ENCODE measurements around the gene TFAP2C.

TFAP2C gene

DNA sequence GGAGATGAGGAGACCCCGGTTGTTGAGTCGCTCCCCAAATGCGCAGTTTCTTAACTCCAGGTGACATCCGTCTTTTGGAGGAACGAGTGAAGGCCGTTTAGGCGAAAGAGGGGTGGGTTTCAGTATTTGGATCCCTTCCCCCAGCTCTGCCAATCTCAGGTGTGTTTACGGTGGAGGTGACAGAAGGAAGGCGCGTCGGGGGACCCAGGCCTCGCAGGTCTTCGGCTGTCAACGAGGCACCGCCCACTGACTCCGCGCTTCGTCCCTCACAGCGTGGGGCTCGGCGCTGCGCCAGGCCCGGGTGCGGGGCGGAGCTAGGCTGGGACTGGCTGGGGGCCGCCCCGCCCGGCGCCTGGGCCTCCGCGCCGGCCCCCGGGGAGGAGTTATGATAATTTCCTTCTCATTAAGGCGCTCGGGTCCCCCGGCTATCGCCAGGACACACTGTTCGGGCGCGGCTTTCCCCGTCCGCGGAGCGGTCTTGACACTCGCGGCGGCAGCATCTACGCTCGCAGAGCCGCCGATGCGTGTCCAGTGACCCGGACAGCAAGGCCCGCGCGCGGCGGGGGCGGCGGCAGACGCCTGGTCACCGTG, at the start of gene TFAP2C:
TFAP2C (plus strand) TSS at position 434 of the 591 bp plus-strand sequence. CDS start 239 bp downstream, outside the sequence.
- in situ Hi-C loops (cut with HindIII; ENCODE audit: low sequenced_read_pairs) = no loop called here

DNA sequence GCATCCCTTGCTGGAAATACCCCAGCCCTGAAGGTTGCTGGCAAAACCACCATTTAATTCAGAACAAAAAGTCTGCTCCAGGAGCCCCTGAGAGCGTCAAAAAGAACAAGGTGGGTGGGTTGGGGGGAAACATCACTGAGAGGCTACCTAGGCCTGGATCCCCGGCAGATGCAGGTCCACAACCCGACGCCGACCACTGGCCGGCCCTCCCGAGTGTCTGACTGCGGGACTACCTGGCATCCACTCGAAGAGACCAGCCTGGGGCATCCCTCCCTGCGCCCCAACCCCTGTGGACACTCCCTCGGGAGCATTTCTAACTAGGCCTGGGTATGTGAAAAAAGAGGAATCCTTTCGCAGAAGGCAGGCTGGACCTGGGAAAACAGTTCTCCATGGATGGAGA, 48.9 kb upstream of the TFAP2C start:
- in situ Hi-C loops (cut with HindIII; ENCODE audit: low sequenced_read_pairs) = no loop called here

DNA sequence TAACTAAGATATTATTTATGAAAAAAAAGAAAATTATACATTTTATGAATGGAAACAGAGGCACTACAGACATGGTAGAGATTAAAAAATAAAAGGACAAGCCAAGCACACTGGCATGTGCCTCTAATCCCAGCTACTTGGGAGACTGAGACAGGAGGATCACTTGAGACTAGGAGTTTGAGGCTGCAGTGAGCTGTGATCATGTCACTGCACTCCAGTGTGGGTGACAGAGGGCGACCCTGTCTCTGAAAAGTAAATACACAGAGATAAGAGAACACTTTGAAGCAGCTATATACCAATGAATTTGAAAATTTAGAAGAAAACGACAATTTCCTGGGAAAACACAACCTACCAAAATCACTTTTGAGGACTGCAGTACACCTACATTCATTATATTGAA, 47.4 kb upstream of the TFAP2C start:
- in situ Hi-C loops (cut with HindIII; ENCODE audit: low sequenced_read_pairs) = no loop called here

DNA sequence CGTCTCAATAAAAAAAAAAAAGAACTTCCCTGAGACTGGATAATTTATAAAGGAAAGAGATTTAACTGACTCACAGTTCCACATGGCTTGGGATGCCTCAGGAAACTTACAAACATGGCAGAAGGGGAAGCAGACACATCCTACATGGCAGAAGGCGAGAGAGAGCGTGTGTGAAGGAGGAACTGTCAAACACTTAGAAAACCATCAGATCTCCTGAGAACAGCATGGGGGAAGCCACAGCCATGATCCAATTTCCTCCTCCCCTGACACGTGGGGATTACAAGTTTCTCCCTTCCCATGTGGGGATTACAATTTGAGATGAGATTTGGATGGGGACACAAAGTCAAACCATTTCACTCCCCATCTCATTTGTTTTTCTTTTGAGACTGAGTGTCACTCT, 46.6 kb upstream of the TFAP2C start:
- in situ Hi-C loops (cut with HindIII; ENCODE audit: low sequenced_read_pairs) = no loop called here

DNA sequence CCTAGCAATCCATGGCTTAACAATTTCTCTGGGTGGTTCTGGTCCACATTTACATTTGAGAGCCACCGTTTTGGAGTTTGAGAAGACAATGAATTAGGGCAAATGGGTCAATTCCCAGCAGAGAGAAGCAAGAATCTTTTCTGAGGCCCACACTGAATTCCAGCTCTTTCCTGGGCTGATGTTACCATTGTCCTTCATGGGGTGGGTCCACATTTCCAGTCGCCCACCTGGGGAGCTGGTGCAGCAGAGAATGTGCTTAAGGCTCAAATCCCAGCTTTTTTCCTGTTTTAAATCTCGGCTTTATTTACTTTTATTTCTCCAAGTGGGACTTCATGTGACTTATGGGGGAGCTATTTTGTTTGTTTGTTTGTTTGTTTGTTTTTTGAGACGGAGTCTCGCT, 44.2 kb upstream of the TFAP2C start:
- in situ Hi-C loops (cut with HindIII; ENCODE audit: low sequenced_read_pairs) = no loop called here

DNA sequence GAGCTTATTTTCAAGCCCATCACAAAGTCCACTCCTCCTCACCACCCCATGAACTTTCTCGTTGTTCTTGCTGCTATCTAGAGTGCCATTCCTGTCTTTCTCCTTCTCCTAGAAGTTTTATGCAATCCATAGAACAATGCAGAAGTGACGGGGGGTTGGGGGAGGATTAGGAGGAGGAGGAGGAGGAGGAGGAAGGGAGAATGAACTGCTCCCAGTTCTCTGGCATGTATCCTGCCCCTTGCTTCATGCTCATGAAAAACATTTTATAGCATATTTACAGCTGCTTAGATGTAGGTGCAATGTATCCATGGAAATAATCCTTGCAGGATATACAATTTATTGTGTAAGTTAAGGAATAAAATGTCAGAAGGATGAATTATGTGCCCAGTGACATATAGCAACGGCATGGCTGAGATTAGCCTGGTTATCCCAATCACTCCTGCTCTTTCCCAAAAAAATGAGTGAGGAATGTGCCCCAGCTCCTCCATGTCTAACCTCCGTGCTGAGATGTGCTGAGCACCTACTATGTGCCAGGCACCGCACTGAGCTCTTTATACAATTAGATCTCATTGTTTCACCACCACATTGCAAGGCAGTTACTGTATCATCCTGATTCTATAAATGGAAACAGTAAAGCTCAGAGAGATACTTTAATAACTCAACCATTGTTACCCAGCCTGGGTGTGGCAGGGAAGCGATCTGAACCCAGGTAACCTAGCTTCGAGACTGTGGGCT, 41.6 kb upstream of the TFAP2C start:
- in situ Hi-C loops (cut with HindIII; ENCODE audit: low sequenced_read_pairs) = no loop called here

DNA sequence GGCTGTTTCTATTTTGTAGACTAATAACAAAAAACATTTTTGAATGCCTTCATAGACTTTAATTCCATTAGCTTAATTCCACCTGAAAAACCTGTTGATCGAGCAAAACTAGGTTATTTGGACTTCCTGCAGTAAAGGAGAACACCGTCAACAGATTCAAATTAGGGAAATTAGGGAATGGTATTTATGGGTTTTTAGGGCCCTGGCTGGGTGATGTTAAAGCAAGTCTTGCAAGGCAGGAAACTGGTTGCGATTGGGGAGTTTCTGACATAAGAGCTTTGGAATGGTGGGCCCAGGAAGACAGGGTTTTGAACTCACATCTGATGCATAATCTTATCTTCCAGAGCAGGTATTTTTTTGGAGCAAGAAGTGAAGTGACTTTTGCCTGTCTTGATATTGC, 40.1 kb upstream of the TFAP2C start:
- in situ Hi-C loops (cut with HindIII; ENCODE audit: low sequenced_read_pairs) = no loop called here

DNA sequence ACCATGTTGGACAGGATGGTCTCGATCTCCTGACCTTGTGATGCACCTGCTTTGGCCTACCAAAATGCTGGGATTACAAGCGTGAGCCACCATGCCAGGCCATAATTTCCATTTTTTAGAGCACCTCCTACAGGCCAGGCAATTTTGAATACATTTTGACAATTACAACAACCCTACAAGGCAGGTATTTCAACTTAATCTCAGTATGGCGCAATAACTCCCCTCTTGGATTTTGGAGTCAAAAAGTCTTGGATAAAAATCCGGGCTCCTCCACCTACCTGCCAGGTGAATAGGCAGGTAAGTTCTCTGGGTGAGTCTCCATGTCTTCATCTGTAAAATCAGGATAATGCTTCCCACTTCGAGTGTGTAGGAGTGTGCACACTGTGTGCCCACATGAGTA, 39.5 kb upstream of the TFAP2C start:
- in situ Hi-C loops (cut with HindIII; ENCODE audit: low sequenced_read_pairs) = no loop called here

DNA sequence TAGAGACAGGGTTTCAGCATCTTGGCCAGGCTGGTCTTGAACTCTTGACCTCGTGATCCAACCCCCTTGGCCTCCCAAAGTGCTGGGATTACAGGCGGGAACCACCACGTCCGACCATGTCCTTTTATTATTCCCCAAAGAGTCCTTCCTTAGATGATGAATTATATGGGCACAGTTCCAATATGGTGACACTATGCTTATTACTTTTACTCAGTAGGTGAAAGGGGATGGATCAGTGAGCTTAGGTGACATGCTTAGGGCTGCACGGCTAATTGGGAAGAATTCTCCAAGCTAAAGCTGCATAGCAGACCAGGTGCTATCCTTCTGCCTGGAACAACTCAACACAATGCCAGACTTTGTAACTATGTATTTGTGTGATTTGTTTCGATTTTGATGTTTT, 38.2 kb upstream of the TFAP2C start:
- in situ Hi-C loops (cut with HindIII; ENCODE audit: low sequenced_read_pairs) = no loop called here

DNA sequence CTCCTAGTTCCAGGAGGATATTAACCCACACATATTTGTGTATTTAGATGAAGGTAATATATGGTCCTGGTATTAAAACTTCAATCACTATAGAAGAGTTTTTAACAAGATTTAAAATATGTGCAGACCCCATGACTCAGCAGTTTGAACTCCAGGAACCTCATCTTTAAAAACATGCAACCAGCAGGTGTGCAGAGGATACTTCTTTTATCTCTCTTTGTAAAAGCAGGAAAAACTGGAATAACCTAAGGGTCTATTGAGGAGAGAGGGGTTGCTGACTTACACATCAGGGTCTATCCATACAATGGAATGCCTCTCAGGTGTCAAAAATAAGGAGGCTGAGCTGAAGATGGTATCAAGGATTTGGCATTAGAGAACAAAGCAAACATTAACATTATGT, 36.9 kb upstream of the TFAP2C start:
- in situ Hi-C loops (cut with HindIII; ENCODE audit: low sequenced_read_pairs) = no loop called here

DNA sequence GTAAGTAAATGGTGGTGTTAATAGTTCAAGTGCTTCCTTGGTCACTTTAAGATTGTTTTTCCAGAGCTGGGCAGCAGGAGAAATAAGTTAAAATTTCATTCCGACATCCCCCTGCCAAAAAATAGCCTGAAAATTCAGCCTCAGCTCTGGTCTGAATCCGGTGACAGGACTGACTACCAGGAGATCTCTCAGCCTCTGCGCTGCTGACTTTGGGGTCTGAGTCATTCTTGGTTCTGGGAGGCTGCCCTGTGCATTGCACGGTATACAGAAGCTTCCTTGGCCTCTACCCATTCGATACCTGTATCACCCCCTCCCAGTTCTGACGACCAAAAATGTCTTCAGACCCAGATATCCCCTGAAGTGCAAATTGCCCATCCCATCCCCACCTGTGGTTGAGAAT, 36.3 kb upstream of the TFAP2C start:
- in situ Hi-C loops (cut with HindIII; ENCODE audit: low sequenced_read_pairs) = no loop called here

DNA sequence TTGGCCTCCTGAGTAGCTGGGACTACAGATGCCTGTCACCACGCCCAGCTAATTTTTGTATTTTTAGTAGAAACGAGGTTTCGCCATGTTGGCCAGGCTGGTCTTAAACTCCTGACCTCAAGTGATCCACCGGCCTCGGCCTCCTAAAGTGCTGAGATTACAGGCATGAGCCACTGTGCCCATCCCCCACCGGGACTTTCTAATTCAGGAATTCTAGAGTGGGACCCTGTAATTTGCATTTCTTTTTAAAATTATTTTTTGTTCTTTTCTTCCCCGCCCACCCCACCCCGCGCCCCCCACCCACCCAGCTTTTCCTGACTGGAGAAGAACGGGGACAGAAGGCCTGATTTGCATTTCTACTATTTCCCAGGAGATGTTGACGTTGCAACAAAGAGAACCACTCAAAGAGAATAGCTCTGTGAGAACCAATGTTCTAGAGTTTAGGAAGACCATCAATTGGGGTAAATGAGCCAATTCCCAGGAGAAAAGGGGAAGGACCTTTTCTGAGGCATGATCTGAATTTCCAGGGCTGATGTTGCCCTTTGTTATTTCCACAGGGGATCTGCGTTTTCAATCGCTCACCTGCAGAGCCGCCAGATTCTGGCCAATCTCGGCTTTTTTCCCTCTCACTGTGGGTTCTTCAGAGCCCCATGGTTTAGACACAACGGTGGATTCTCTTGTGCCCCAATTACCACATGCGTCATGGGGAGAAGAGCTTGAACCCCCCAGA, 33.2 kb upstream of the TFAP2C start:
- in situ Hi-C loops (cut with HindIII; ENCODE audit: low sequenced_read_pairs) = no loop called here

DNA sequence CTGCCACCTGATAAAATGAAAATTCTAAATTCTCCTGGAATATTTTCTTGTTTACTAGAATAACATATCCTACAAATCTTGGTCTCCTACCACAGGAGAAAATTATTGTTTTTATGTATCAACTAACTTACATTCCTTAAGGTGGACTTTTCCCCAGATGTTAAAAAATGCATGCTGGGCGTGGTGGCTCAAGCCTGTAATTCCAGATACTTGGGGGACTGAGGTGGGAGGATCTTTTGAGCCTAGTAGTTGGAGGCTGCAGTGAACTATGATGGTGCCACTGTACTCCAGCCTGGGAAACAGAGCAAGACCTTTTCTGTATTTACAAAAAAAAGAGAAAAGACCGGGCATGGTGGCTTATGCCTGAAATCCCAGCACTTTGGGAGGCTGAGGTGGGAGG, 27.9 kb upstream of the TFAP2C start:
- in situ Hi-C loops (cut with HindIII; ENCODE audit: low sequenced_read_pairs) = no loop called here

DNA sequence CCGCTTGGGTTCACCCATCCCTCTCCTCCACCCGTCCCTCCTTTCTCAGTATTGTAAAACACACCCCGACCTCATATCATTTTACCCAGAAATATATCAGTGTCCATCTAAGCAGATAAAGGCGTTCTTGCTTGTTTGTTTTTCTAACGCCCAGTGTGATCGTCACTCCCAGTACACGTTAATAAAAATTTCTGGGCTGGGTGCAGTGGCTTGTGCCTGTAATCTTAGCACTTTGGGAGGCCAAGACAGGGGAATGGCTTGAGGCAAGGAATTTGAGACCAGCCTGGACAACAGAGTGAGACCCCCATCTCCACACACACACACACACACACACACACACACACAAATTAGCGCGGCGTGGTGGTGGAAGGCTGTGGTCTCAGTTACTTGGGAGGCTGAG, 24.4 kb upstream of the TFAP2C start:
- in situ Hi-C loops (cut with HindIII; ENCODE audit: low sequenced_read_pairs) = loop anchor here (5.0 kb wide), 1 partner anchor 88 kb away; no protein-coding TSS in a partner anchor

DNA sequence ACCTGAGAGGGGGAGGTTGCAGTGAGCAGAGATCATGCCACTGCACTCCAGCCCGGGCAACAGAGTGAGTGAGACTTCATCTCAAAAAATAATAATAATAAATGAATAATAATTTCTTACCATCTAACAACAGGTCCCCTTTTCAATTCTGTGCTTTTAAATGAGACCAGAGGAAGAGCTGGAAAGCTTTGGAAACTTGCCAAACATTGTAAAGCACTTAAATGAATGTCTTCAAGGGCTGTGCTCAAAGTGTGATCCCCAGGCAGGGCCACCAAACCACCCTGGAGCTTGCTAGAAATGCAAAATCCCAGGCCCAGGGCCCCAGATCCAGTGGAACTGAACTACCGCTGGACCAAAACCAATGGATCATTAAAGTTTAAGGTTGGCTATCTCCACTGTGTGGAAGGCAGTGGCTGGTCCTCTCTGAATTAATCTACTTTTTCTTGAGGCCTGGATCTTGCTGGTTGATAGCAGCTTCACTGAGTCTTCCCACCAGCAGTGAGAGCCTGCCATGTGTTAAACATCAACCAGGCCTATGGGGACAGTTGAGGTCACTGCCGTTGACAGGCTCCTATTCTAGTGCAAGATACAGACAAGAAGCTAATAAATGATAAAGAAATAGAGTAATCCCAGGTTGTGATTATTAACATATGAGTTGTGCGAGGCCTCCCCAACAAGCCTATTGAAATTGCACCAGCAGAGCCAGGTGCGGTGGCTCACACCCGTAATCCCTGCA, 23.7 kb upstream of the TFAP2C start:
- in situ Hi-C loops (cut with HindIII; ENCODE audit: low sequenced_read_pairs) = loop anchor here (5.0 kb wide), 1 partner anchor 87 kb away; no protein-coding TSS in a partner anchor

DNA sequence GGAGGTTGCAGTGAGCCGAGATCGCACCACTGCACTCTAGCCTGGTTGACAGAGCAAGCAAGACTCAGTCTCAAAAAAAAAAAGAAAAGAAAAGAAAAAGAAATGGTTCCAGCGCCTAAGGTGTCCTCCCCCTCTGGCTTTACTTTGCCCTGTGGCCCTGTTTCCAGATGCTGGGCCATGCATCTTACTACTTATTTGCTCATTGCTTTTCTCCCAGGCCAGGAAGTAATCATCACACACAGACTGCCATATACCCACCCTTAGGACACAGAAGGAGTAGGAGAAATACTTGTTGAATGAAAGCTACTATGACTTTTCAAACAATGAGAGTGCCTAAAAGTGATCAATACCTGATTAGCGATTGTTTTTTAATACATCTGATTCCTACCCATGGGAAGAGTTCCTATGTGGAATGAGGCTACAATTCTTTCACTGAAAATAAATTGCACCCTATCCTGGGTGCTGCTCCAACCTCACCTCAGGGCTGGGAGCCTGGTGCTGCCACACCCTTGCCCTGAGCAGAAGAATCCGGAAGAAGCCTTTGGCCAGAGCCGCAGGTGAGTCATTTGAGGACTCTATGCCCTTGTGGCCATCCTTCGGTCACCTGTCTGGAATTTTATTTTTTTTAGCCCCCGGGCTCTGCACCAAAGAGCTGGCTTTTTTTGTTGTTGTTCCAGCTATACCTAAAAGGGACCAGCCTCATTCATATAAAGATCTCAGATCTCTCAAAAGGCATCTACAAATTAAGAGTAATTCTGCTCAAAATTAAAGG, 22.7 kb upstream of the TFAP2C start:
- in situ Hi-C loops (cut with HindIII; ENCODE audit: low sequenced_read_pairs) = loop anchor here (5.0 kb wide), 1 partner anchor 86 kb away; no protein-coding TSS in a partner anchor

DNA sequence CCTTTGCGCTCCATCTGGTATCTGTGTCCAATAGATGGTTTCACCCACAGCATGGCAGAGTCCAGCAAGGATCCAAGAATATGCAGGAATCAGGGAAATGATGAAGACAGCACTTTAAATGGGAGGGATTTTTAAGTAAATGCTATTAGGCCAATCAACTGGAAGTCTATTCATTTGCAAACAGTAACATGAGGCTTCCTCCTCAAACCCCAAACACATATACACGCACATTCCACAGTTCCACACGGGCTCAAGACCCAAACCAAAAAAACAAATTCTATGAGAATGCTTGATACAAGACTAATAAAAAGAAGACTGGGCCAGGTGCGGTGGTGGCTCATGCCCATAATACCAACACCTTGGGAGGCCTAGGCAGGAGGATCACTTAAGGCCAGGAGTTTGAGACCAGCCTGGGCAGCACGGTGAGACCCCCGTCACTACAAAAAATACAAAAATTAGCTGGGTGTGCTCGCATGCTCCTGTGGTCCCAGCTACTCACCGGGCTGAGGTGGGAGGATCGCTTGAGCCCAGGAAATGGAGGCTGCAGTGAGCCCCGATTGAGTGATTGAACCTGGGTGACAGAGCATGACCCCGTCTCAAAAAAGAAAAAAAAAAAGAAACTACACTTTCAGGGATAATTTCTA, 21.9 kb upstream of the TFAP2C start:
- in situ Hi-C loops (cut with HindIII; ENCODE audit: low sequenced_read_pairs) = loop anchor here (5.0 kb wide), 1 partner anchor 85 kb away; no protein-coding TSS in a partner anchor

DNA sequence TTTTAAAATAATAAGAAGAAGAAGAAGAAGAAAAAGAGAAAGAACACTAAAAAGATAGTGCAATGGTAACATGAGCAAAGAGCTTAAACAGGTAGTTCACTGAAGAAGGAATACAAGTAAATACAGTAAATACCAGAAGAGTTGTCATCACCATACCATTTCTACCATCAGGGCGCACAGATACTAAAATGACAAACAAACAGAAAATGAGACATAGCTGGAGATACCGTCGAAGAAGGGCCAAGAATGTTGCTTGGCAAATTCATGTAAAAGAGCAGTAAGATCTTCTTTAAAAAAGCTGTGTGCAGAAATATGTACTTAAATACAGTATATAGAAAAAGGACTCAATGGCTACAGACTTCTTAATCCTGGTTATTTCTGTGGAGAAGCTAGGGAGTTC, 20.7 kb upstream of the TFAP2C start:
- in situ Hi-C loops (cut with HindIII; ENCODE audit: low sequenced_read_pairs) = loop anchor here (5.0 kb wide), 1 partner anchor 84 kb away; no protein-coding TSS in a partner anchor

DNA sequence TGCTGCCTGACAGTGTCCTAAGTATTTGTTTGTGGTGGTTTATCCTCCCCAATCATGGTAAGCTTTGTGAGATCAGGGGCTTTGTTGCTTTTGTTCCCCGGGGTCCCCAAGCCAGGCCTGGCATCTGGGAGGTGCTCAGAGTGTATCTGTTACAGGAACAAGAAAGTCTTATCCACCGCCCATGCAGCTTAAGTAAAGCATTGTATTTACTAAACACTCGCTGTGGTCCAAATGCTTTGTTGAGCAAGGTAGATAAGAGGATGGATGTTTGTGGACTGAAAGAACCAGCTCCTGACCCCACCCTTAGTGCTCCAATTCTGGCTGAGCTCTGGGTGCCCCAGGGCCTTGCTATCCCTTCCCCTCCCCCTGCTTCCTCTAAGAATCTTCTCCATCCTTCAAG, 19.8 kb upstream of the TFAP2C start:
- in situ Hi-C loops (cut with HindIII; ENCODE audit: low sequenced_read_pairs) = loop anchor here (5.0 kb wide), 1 partner anchor 83 kb away; no protein-coding TSS in a partner anchor

DNA sequence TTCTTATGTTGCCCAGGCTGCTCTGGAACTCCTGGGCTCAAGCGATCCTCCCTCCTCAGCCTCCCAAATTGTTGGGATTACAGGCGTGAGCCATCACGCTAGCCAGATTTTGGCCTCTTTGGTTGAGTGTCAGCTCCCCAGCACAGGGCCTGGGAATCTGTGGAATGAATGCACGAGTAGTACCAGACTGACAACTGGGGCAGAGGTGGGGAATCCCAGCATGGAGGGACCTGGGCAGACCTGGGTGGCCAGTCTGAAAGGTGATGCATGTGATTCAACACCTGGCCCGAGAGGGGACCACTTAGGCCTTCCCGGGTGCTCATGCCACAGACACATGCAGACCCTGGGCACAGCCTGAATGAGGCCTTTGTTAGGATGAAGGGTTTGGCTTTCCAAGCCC, 19.0 kb upstream of the TFAP2C start:
- in situ Hi-C loops (cut with HindIII; ENCODE audit: low sequenced_read_pairs) = no loop called here

All from endothelial cell of hepatic sinusoid (primary cell).